Urothelium cell line (cell line): ENCODE data around the gene ITPA.

Source experiments
- DNase-seq: peaks from one replicate; pipeline ENCODE4 v3.0.0; 2011; ENCODE audit warnings: low spot score, mixed read lengths
- FAIRE-seq: peaks from 2 replicates; lab custom pipeline; 2011; peaks lifted over from hg19 to GRCh38; lab: Jason Lieb, UNC

Gene ITPA

DNA sequence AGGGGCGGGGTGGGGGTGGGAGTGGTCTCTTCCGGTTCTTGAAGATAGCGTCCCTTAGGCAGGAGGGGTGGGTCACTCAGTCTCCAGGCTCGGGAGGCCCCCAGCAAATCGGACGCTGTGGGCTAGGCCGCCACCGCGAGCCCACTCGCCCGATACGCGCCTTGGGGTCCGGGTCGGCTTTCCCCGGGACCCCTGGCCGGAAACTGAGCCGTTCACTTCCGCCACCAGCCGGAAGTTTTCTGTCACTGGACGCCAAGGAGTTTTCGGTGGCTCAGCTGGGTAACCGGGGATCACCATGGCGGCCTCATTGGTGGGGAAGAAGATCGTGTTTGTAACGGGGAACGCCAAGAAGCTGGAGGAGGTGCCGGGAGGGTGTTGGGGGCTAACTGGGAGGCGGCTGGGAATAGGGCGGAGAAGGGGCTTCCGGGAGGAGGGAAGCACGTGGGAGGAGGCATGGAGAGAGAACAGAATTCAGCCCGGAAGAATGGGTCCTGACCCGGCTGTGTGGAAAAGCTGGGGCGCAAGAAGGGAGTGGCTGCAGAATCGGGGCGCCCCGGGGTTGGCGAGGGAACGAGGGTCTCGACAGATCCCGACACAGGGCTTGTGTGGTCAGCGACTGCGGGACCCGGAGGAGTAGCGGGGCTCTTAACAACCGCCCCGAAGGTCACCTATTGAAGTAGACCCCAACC lies at the start of gene ITPA:
ITPA (plus strand) TSS at position 242 of the 689 bp plus-strand sequence; CDS start at position 296, 54 bp downstream.
- FAIRE-seq (no peak), DNase-seq (peak; percentile 74)

DNA sequence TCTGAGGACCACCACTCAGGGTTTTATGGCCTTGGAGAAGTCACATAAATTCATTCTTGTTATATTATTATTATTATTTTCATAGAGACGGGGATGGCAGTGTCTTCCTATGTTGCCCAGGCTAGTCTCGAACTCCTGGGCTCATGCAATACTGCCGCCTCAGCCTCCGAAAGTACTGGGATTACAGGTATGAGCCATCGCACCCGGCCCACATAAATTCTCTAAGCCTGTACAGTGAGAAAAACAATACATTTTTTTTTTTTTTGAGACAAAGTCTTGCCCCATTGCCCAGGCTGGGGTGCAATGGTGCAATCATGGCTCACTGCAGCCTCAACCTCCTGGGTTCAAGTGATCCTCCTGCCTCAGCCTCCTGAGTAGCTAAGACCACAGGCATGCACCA lies 48.9 kb upstream of the ITPA start:
- no peak for FAIRE-seq

DNA sequence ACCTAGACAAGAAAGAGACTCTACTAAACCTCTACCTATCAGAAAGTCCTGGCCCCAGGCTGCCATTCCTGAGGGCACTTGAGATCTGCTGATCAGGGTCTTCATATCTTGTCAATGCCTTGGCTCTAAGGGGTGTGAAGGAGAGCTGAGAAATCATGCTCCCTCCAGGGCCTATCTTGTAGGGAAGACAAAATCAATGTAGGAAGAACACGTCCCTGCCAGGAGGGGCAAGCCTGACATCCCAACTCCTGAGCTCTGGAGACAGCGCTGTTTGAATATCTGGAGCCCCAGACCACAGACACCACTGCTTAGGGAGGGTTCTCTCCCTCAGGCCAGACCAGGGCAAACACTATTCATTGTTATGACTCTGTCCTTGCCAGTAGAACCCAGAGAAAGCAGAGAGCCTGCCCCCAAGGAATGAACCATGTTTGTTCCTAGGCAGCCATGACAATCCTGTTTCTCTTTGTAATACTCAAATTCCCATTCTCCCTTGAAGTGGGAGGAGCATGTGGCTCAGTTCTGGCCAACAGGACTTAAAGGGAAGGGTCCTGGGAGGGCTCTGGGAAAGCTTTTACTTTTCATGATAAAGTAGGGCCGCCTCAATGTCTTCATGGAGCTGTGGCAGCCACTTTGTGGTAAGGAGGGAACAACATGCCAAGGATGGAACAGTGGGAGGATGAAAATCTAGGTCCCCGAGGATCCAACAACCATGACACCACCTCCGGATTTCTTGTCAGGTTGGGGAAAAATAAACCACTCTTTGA lies 47.8 kb upstream of the ITPA start:
- FAIRE-seq = no peak
- no peak for DNase-seq

More for the DNA sequence above, 48.9 kb upstream of the ITPA start:
- no peak for DNase-seq

DNA sequence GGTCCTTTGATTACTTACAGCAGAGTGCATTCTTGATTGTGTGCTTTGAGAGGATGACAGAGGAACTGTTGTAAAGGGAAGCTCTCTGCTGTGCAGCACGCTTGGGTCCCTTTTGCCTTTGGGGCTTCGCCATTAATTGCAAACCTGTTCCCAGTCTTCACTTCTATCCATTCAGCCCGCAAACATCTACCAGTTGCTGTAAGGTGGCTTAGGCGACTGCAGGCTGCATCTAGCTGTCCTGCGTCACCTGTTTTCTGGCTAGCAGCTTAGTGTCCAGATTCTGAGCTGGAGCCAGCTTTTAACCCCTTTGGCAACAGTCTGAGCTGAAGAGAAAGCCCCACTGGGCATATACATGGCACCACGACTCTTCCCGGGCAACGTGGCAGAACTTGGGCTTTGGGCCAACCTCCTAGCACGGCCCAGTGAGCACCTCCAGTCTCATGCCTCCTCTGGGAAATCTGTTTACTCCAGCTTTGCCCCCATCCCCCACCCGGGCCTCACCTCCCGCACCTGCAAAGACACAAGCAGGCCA lies 47.2 kb upstream of the ITPA start:
- FAIRE-seq = no peak
- DNase-seq = no peak

DNA sequence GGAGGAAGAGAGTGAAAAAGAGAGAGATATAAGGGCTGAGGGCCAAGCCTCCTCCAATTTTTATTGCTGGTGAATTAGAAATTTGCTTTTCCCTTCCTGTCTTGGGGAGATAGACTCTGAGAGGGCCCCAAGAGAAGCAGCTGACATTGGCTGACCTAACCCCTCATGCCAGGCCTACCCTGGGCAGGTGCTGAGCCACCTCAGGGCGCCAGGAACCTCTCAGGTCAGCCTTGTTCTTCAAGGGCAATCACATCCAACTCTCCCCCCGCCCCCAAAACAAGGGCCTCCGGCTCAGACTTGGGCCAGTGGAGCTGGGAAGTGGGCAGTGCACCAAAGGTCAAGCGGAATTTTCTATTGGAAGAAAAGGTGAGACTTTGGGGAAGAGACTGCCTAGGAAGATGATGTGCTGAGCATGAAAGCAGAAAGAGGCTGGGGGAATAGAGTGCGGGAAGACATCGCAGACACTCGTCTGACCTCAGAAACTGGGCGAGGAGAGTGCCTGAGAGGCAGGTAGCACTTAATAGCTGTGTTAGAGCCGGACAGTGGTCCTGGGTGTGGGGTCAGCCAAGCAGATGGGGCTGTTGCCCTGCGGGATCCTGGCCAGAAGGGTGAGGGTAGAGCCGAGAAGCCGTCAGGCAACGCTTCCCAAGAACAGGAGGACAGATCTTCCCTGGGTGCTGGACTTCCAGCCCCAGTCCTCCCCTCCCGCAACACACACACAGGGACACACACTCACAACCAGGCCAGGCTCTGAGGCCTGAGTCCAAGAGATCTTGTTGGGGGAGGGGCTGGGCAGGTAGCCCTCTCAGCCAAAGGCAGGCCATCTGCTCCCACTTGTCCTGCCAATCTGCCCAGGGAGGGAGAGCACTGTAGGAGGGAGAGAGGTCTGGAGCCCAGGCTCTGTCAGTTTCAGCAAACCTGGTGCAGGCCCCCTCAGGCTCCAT lies 45.9 kb upstream of the ITPA start:
- FAIRE-seq (no peak), DNase-seq (no peak)

DNA sequence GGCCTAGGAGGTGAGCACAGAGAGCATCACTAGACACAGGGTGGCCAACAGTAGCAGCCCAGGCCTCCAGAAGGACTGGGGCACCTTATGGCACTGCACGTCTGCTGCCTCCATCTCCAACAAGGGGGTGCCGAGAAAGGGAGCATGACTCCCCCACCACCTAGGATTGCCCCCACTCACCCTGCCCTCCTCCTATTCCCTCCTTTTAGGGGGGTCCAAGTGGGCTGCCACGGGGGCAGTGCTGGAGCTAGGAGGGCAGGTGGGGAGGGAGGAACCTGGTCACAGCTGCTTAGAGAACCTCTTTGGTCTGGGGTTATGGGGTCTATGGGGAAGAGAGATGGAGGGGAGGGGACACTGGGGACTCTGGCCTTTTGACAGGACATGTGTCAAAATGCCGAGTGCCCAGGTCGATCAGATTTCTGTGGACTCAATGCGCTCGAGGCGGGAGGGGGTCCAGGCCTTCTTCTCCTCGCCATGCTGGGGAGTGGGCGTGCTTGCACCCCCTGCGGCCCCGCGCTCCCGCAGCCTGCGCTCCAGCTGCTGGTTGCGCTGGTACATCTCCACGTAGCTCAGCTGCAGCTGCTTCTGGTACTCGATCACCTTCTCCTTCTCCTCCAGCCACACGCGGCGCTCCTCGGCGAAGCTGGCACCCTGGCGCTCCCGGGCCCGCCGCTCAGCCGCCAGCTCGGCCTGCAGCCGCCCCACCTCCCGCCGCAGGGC lies 45.1 kb upstream of the ITPA start:
- FAIRE-seq (no peak), DNase-seq (no peak)

DNA sequence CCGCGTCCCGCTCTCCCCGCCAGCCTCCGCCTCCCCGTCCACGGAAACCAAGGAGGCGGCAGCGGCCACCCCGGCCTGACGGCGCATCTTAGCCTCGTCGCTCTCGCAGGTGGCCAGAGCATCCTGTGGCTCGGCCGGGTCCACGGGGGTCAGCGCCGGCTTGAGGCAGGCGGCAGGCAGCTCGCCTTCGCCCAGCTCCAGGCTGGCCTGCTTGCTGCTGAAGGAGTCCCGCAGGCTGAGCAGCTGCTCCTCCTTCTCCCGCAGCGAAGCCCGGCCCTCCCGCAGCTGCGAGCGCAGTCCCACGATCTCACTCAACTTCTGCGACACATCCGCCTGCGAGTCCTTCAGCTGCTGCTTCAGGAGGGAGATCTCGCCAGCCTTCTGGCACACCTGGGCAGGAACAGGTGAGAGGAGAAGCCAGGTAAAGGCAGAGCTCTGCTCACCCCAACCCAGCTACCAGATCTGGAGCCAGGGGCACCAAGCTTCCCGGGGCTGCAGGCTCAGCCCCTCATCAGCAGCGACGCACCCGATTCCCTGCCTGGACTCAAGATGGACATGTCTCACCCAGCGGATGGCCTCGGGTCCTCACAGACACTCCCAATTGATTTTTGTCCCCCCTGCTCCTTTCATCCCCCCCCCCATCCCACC lies 44.4 kb upstream of the ITPA start:
- FAIRE-seq (no peak), DNase-seq (no peak)

DNA sequence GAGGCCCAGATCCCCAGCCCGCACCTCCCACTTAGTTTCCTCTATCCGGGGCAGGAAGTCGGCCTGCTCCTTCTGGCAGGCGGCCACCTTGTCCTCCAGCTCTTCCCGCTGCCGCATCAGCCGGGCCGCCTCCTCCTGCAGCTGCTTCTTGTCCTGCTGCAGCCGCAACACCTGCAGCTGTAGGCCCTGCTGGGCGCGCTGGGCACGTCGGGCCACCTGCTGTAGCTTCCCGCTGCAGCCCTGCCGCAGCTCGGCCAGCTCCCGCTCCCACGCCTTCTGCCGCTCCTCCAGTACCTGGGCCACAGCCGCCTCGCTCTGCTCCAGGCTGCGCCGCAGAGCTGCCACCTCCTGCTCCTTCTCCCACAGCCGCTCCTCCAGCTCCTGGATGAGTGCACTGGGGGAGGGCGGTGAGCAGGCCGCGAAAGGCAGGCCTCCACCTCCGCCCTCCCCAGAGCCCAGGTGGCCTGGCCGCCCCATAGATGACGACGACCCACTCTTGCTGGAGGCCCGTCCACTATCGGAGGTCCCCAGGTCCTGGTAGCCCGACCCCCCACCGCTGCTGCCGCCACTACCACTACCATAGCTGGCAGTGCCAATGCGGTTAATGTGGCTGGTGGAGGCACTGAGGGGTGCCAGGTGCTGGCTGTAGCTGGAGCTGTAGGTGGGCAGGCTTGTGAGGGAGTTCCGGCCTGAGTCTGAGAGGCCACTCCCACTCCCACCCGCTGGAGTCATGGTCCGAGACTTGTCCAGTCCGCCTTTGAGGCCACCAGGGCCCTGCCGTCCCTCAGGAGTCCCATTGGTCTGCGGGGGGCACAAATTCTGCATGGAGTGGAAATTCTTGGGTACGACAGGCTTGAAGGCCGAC lies 43.6 kb upstream of the ITPA start:
- FAIRE-seq = no peak
- DNase-seq = no peak

DNA sequence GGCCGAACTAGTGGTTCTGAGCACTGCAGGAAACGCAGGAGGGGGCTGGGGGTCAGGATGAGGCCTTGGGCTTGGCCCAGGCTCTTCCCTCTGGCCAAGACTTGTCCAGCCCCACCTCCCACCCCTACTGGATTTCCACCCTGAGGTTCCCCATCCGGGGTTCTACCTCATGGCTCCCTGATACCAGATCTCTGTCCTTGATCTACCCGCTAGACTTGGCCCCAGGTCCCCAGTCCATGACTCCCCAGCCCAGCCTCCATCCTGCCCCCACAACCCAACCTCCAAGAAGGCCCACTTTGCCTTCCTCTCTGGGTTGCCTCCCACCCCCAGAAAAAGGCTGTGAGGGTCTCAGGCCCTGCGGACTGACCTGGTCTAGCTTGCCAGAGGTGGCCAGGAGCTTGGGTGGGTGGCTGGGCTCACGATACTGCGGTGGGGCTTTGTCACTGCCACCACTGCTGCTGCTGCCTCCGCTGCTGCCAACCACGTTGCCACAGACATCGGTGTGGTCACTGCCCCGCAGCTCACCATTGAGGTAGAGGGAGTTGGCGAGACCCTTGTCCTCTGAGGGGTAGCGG lies 42.9 kb upstream of the ITPA start:
- no peak for FAIRE-seq
- DNase-seq = no peak

DNA sequence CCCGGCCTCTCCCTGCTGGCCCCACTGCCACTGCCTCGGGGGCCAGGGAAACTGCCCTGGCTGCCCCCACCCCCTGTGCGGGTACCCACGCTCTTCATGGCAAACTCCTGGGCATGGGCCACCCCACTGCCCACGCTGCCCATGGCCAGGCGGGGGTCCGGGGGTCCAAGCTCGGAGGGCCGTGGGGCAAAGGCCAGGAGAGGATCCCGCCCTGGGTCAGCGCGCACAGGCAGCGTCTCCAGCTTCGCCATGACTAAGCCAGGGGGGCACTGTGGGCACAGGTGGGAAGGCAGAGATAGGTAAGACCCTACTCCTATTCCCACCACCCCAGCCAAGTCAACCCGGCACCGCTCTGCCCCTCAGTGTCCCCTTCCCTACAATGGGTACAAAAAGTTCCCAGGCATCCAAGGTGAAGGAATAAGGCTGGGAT lies 42.4 kb upstream of the ITPA start:
- FAIRE-seq = no peak
- DNase-seq = no peak

DNA sequence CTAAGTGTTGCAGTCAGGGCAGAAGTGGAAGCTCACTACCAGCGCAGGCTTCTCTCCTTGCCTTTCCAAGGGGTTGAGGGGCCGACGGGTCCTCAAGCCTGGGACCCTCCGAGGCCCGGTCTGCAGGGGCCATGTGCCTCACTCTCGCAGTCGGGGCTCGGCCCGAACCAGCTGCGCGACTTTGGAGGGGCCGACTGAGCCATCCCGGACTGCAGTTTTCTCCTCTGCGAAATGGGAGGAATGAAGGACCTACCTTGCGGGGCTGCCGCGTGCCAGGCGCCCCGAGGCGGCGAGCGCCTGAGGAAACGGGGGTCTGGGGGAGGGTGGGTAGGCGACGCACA lies 41.6 kb upstream of the ITPA start:
- no peak for DNase-seq
- FAIRE-seq = no peak

DNA sequence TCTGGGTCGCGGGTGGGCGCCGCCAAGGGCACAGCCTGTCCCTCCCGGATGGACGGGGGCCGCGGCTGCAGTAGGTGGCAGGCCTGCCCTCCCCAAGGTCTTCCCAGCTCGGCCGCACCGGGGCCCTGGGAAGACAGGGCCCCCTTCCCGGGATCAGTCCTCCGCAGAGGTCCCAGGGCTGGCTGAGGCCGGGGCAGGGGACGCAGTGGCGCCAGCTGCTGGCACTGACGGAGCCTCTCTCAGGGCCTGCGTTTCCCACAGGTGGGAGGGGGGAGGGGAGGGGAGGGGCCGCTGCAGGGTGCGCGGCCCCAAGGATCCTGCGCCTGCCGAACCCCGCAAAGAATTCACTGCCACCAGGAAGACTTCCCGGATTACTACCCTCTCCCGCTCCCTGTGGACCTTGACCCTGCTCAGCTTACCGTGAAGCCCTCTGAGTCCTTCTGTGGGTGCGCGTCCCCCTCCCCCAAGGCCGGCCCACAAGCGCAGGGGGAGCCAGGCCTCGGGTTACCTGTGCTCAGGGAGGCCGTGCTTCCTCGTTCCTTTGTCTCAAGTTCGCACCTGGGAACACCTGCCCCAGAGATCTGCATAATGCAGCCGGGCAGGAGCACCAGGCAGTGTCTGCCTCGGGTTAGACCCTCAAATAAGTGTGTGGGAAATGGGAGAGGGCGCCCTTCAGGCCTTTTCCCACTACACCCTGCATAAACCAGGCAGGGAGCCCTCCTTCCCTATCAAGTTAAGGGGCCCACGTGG lies 41.0 kb upstream of the ITPA start:
- DNase-seq (no peak), FAIRE-seq (no peak)

DNA sequence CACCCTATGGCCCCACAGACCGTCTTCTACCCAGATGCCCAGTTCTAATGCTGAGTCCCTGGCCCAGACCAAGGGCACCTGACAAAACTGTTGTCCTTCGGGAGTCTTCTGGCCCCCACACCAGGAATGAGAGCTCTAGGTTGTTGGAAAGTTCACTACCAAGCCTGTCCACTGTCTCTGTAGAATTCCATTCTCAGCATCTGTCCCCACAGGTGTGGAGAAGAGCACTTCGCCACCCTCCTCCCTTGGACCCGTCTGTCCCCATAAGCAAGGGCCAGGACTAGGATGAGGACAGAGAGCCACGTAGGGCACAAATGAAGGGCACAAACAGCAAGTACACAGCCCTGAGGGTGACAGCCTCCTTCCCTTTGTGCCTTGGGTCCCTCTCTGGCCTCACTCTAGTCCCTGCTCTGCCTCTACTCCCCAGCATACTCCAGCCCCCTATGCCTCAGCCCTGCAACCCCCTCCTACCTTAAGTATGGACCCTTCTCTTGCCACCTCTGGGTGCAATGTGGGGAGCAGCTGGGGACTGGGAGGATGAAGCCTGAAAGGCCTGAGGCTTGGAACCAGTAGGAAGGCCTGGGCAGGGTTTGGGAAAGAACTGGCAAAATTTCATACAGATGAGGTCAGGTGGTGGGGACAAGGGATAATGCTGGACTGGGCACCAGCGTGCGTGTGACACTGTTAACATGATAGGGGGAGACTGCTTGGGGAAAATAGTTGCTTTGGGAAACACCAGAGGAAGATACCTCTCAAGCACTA lies 40.3 kb upstream of the ITPA start:
- FAIRE-seq = no peak
- no peak for DNase-seq

DNA sequence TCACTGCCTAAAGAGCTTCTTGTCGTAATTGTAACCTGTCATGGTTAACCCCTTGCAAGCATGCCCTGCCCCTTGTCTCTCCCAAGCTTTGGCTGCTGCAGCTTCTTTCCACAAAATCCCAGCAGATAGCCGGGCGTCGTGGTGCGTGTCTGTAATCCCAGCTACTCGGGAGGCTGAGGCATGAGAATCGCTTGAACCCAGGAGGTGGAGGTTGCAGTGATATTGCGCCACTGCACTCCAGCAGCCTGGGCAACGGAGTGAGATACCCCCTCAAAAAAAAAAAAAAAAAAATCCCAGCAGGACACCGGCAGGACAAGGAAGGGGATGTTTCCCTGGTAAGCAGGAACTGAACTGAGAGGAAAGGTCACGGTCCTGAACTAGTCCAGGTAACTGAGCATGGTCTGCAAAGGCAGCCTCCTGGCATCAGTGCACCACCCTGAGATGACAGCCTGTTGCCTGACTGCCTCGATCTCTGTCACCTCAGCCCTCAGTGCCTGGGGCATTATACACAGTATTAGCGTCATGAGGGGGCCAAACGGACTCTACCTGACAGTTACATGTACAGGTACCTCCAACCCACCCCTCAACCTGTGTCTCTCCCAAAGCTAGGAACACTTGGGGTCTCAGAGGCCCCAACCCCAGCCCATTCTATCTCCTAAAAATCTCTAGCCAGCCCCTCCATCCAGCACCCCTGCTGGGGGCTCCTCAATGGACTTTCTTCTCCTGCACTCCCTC lies 37.7 kb upstream of the ITPA start:
- no peak for FAIRE-seq
- no peak for DNase-seq

DNA sequence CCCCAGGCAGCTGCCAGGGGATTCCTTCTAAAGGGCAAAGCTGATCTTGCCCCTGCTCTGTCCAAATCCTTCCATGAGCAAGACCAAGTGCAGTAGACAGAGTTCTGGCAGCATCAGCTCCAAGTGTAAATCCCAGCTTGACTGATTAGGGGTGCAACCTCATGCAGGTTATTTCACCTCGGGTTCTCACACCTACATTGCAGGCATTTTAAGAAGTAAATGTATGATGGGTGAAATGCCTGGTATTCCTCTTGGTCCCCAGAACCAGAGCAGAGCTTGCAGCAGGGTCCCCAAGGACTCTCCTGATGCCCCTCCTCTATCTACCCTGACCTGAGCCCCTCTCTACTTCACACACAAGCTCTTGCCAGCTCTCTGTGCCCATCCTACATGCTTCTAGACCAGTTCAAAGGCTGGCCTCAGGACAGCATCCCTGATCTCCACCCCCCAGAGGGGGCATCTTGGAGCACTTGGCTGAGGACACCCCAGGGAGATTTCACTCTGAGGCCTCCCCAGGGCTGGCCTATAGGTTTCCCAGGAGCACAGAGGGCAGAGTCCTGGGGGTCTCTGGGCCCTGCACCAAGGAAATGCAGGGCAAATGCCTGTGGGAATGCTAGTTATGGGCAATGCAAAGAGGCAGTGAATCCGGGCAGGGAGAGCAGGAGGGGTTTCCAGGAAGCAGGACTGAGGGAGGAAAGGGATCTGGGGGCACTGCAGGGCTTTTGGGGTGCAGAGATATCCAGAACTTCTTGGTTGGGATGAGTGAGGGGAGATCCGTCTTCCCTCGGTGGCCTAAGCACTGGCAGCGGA lies 37.0 kb upstream of the ITPA start:
- FAIRE-seq = no peak

More for the DNA sequence above, 37.0 kb upstream of the ITPA start:
- no peak for DNase-seq
